ENCODE measurements around the gene NBR1.

- TF ChIP-seq CTCF (IDR thresholded peaks at IDR 0.05; ENCODE audit: low read length), result no peak; the same call in 1 of the 2 replicates
- no peak for TF ChIP-seq EZH2 (IDR thresholded peaks at IDR 0.05; ENCODE audit: borderline replicate concordance, low read length)
These were observed 823 bp downstream of the NBR1 start for GRCh38 chr17:43171586-43172487.

All from OCI-LY1 (cell line).